VCaP (cell line): ENCODE measurements around the gene LDB1.
A peak's percentile ranks its signal among the peaks of the same experiment; 100 is the strongest.

Experiments used
- H3K27ac ChIP-seq: fragments of 450-650 bp; 2 replicates; pipeline ENCODE4 v1.5.1; 2017
- CTCF ChIP-seq: fragments of 450-650 bp; conservative IDR thresholded peaks from 2 replicates; pipeline ENCODE4 v1.5.1; 2017; ENCODE audit warnings: mild to moderate bottlenecking, moderate library complexity

Gene LDB1

GRCh38 chr10:102120142-102120990 lies at the start of gene LDB1:
LDB1 (minus strand) TSS chr10:102120368; CDS start chr10:102120110, 258 bp downstream.
- H3K27ac ChIP-seq = peak within 1 kb of the TSS; percentile 86
- no peak; the same call in 1 of the 2 replicates for TF ChIP-seq CTCF

GRCh38 chr10:102167861-102168260 lies 47.7 kb upstream of the LDB1 start:
- H3K27ac ChIP-seq = no peak overlapping the region
- no peak for TF ChIP-seq CTCF

- peak overlapping the region; percentile 18; the same call in 1 of the 2 replicates for H3K27ac ChIP-seq
- TF ChIP-seq CTCF = no peak
These were observed 43.3 kb upstream of the LDB1 start for GRCh38 chr10:102163342-102163989.

GRCh38 chr10:102159831-102160230 lies 39.7 kb upstream of the LDB1 start:
- no peak for TF ChIP-seq CTCF
- peak overlapping the region; percentile 94 for H3K27ac ChIP-seq

- no peak for TF ChIP-seq CTCF
- peak overlapping the region; percentile 94 for H3K27ac ChIP-seq
These were observed 39.0 kb upstream of the LDB1 start for GRCh38 chr10:102159051-102159597.

- no peak for TF ChIP-seq CTCF
- peak overlapping the region; percentile 94 for H3K27ac ChIP-seq
These were observed 37.1 kb upstream of the LDB1 start for GRCh38 chr10:102157224-102157623.

- TF ChIP-seq CTCF = no peak
- peak overlapping the region; percentile 94 for H3K27ac ChIP-seq
These were observed 34.4 kb upstream of the LDB1 start for GRCh38 chr10:102154466-102155116.
